Lower leg skin (tissue), 4 donors: ENCODE data around the gene MAP4. TPM values are rescaled to one million over a fixed set of nuclear protein-coding genes. Genes with fewer than 3 reads are reported as not detected.

Source experiments
- DNase-seq, 2 donors: peaks; one replicate each; pipeline ENCODE4 v3.0.0-alpha.2; 2019; ENCODE audit warnings: low spot score in 2 of 2
- H3K4me3 ChIP-seq: fragments of 200-600 bp; sonication (generic); 2 replicates; pipeline ENCODE4 v1.5.1; 2017; ENCODE audit warnings: mild to moderate bottlenecking, low read depth; ENCODE audit not compliant: poor library complexity, severe bottlenecking
- POLR2A ChIP-seq, 2 donors: fragments of 450-650 bp; IDR thresholded peaks; one replicate each; pipeline ENCODE4 v1.6.1; 2016 to 2017; ENCODE audit warnings: antibody characterized with exemption in 2 of 2, mild to moderate bottlenecking in 1 of 2, moderate library complexity in 1 of 2
- WGBS, 2 donors: methylation state at CpG; one replicate each; pipeline ENCODE4 v1.1.5; 2018; 5-methylcytosine and 5-hydroxymethylcytosine counted together
- intact Hi-C: fragments of 100-400 bp; cut with DNase I; formaldehyde crosslinking; loops from one replicate; pipeline ENCODE4 v1.15.0; 2023; ENCODE audit warnings: low total_unique reads
- total RNA-seq, 4 donors: library from RNA; depleted of rRNA; stranded (reverse); fragments of >200 nt; gene quantifications; one replicate each; pipeline ENCODE4 v1.1.0, GENCODE V29; 2016
- TF ChIP-seq, protein P1 (sequence below), 3 donors: fragments of 450-650 bp; IDR thresholded peaks; one replicate each; pipeline ENCODE4 v1.5.1; 2016; ENCODE audit warnings: antibody characterized with exemption in 3 of 3, mild to moderate bottlenecking in 3 of 3, moderate library complexity in 2 of 3

The MAP4 gene
- total RNA-seq, 4 donors from 2014 or later = 102 to 161 (median 126) TPM

GRCh38 chr3:47895241-47895640 is 121.0 kb downstream of the MAP4 start:
- intact Hi-C loops = no loop called here
- TF ChIP-seq, protein P1, sequence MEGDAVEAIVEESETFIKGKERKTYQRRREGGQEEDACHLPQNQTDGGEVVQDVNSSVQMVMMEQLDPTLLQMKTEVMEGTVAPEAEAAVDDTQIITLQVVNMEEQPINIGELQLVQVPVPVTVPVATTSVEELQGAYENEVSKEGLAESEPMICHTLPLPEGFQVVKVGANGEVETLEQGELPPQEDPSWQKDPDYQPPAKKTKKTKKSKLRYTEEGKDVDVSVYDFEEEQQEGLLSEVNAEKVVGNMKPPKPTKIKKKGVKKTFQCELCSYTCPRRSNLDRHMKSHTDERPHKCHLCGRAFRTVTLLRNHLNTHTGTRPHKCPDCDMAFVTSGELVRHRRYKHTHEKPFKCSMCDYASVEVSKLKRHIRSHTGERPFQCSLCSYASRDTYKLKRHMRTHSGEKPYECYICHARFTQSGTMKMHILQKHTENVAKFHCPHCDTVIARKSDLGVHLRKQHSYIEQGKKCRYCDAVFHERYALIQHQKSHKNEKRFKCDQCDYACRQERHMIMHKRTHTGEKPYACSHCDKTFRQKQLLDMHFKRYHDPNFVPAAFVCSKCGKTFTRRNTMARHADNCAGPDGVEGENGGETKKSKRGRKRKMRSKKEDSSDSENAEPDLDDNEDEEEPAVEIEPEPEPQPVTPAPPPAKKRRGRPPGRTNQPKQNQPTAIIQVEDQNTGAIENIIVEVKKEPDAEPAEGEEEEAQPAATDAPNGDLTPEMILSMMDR (IDR thresholded peaks at IDR 0.05) = no peak
- no peak for TF ChIP-seq POLR2A (IDR thresholded peaks at IDR 0.05)
- DNase-seq = no peak
- 65 to 74% methylated on average over 3 of the region's 3 CpGs for WGBS, 2 donors
- H3K4me3 ChIP-seq = no peak overlapping the region

DNA sequence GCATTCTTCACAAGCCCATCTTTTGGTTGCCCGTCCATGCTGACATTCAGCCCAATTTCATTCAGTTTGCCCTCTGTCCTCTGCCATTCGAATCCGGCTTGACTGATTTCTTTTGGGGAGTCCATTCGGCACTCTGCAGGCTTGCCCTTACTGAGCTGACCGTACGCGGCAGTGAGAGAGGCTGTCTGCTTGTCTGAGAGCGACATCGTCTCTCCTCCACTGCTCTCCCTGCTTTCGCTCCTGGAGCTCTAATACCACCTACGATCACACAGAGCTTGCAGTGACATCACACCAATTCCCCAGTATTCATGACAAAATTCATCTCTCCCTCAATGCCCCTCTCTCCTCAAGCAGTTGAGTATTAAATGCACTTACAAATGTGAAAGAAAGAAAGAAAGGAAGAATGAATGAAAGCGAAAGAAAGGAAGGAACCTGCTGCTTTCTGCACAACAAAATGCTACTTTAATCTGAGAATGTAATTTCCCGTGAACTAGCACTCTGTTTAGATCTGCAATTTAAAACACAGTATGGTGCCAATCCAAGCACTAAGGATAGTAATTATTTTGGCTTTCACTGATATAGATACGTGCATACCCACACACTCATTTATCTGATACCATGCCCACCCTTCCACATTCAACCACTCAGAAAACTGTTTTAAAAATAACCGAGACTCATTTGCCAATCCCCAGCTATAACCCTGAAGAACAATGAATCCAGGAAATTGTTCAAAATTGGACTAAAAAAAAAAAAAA is 123.8 kb downstream of the MAP4 start:
- intact Hi-C loops = no loop called here
- no peak for TF ChIP-seq POLR2A (IDR thresholded peaks at IDR 0.05)
- TF ChIP-seq, protein P1 (IDR thresholded peaks at IDR 0.05) = no peak
- H3K4me3 ChIP-seq = no peak overlapping the region
- DNase-seq = no peak
- WGBS, 2 donors = 93 to 94% methylated on average over 15 of the region's 15 CpGs

- H3K4me3 ChIP-seq = no peak overlapping the region
- TF ChIP-seq POLR2A (IDR thresholded peaks at IDR 0.05) = no peak
- TF ChIP-seq, protein P1 (IDR thresholded peaks at IDR 0.05) = no peak
- intact Hi-C loops = no loop called here
- DNase-seq = no peak
- WGBS, 2 donors = 94 to 95% methylated on average over 3 of the region's 3 CpGs
Observed at GRCh38 chr3:47891613-47892005, 124.6 kb downstream of the MAP4 start.

DNA sequence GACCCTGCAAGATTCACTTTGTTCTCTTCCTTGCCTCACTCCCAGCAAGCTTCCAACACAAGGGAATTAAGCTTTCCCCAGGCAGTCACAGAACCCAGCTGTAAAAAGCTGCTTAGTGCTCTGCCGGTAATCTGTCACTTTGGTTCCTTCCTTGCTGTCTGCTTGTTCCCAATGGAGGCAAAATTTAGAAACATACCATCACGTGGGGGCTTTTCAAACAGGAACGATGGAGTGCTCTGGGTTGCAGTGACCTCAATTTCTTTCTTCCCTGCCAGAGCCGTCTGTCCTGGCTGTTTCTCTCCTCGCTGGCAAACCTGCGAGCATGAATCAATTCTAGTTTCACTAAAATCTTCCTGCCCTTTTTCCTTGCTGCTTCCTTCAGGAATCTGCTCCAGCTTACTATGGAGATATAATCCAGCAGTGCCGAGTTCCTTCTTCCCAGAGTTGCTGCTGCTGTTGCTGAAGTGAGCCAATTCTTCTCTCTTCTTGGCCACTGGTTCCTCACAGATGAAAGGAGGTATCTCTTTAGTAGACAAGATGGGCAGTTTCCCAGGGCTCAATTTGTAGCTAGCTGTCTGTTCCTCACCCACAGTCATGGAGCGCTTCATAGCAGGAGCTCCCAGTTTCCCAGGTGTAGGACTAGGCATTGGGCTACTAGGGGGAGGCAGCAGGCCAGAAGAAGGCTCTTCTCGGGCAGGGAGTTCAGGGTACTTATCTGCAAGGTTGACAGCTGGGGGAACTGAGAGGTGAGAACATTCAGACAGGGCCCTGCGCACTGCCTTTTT is 125.2 kb downstream of the MAP4 start:
- WGBS, 2 donors = 56 to 61% methylated on average over 10 of the region's 10 CpGs
- no peak overlapping the region for H3K4me3 ChIP-seq
- intact Hi-C loops = no loop called here
- DNase-seq = peak in 1 of 2 donors; percentile 24
- no peak for TF ChIP-seq POLR2A (IDR thresholded peaks at IDR 0.05)
- TF ChIP-seq, protein P1 (IDR thresholded peaks at IDR 0.05) = no peak

DNA sequence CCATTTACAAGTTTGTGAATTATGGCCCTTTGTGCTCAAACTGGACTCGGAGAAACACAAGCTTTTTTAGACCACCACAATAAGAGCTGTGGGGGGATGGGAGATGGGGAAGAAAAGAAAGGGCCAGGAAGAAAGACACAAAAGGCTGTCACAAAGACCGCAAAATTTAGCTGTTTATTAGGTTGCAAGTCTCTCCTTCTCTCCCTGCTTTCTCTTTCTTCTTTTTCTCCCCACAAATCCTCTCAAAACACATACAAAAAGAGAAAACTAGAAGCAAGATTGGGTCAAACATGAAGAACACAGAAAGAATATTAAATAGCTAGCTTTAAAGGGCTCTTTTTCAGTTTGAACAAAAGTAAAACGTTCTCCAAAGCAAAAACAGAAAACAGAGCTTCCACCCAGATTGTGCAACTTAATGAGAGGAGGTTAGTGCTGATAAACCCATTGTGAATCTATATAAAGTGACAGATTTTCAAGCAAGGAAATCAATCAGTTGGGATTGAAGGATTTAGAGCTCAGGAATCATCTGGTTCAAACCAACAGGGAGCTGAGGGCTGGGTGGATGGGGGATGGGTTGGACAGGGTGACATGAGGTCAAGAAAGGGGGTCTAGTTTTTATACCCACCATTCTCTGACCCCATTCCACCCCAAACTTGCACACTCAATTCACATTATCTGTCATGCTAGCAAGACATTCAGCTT is 125.9 kb downstream of the MAP4 start:
- intact Hi-C loops = no loop called here
- no peak overlapping the region for H3K4me3 ChIP-seq
- TF ChIP-seq, protein P1 (IDR thresholded peaks at IDR 0.05) = no peak
- TF ChIP-seq POLR2A (IDR thresholded peaks at IDR 0.05) = no peak
- 63 to 66% methylated on average over 3 of the region's 3 CpGs for WGBS, 2 donors
- DNase-seq = no peak
